ENCODE data around the gene MORN1. TPM values are rescaled to one million over a fixed set of nuclear protein-coding genes. Genes with fewer than 3 reads are reported as not detected.
A peak's percentile ranks its signal among the peaks of the same experiment; 100 is the strongest.

The MORN1 gene
- total RNA-seq, 1 donor from 2014 or later, result 5.3 TPM

- ATAC-seq (no peak), DNase-seq (no peak)
- intact Hi-C loops (cut with micrococcal nuclease), result no loop called here
Observed at GRCh38 chr1:2316451-2316961, 74.8 kb downstream of the MORN1 start.

- ATAC-seq (no peak), DNase-seq (no peak)
- intact Hi-C loops (cut with micrococcal nuclease), result no loop called here
Observed at GRCh38 chr1:2315674-2316450, 75.5 kb downstream of the MORN1 start.

GRCh38 chr1:2314803-2315673 lies 76.3 kb downstream of the MORN1 start:
- intact Hi-C loops (cut with micrococcal nuclease), result no loop called here
- ATAC-seq (peak; percentile 50), DNase-seq (peak; percentile 81)

- intact Hi-C loops (cut with micrococcal nuclease), result no loop called here
- DNase-seq (peak; percentile 81), ATAC-seq (peak; percentile 34)
Observed at GRCh38 chr1:2314273-2314802, 77.0 kb downstream of the MORN1 start.

GRCh38 chr1:2313651-2314261 lies 77.6 kb downstream of the MORN1 start:
- ATAC-seq (no peak), DNase-seq (no peak)
- intact Hi-C loops (cut with micrococcal nuclease), result no loop called here

- ATAC-seq, result peak; percentile 7
- DNase-seq, result peak; percentile 63
- intact Hi-C loops (cut with micrococcal nuclease), result no loop called here
Observed at GRCh38 chr1:2312515-2313301, 78.6 kb downstream of the MORN1 start.

- intact Hi-C loops (cut with micrococcal nuclease), result no loop called here
- ATAC-seq (peak; percentile 2), DNase-seq (no peak)
Observed at GRCh38 chr1:2312160-2312514, 79.2 kb downstream of the MORN1 start.

- intact Hi-C loops (cut with micrococcal nuclease), result no loop called here
- ATAC-seq, result peak; percentile 34
- DNase-seq, result peak; percentile 75
Observed at GRCh38 chr1:2311184-2312032, 79.9 kb downstream of the MORN1 start.

GRCh38 chr1:2310332-2311183 lies 80.8 kb downstream of the MORN1 start:
- DNase-seq, result peak; percentile 65
- intact Hi-C loops (cut with micrococcal nuclease), result no loop called here
- ATAC-seq, result no peak

GRCh38 chr1:2308844-2309243 lies 82.5 kb downstream of the MORN1 start:
- no peak for ATAC-seq
- DNase-seq, result no peak
- intact Hi-C loops (cut with micrococcal nuclease), result no loop called here

- DNase-seq (no peak), ATAC-seq (no peak)
- intact Hi-C loops (cut with micrococcal nuclease), result no loop called here
Observed at GRCh38 chr1:2307972-2308371, 83.4 kb downstream of the MORN1 start.

GRCh38 chr1:2307064-2307605 lies 84.2 kb downstream of the MORN1 start:
- DNase-seq (no peak), ATAC-seq (no peak)
- intact Hi-C loops (cut with micrococcal nuclease), result no loop called here

GRCh38 chr1:2306151-2306978 lies 85.0 kb downstream of the MORN1 start:
- intact Hi-C loops (cut with micrococcal nuclease), result no loop called here
- no peak for ATAC-seq
- DNase-seq, result no peak

GRCh38 chr1:2304921-2305681 lies 86.3 kb downstream of the MORN1 start:
- ATAC-seq, result peak; percentile 9
- intact Hi-C loops (cut with micrococcal nuclease), result no loop called here
- DNase-seq, result no peak

- DNase-seq (no peak), ATAC-seq (no peak)
- intact Hi-C loops (cut with micrococcal nuclease), result no loop called here
Observed at GRCh38 chr1:2304282-2304681, 87.1 kb downstream of the MORN1 start.

Measured in left ventricle myocardium superior (tissue), 1 donor.